HL-60 (cell line): ENCODE measurements around the gene COBLL1.

Source experiments
- DNase-seq, 2 experiments: peaks; one replicate each; pipeline ENCODE4 v3.0.0-alpha.2; 2010 to 2020; ENCODE audit warnings: low read depth in 1 of 2, low spot score in 1 of 2
- H3K27ac ChIP-seq: fragments of 250-450 bp; sonication (Bioruptor Pico); replicated peaks from 2 replicates; pipeline ENCODE4 v1.5.1; 2020; ENCODE audit warnings: mild to moderate bottlenecking, moderate library complexity
- H3K27me3 ChIP-seq: fragments of 250-450 bp; sonication (Bioruptor Pico); 2 replicates; pipeline ENCODE4 v1.5.1; 2021; ENCODE audit warnings: mild to moderate bottlenecking, moderate library complexity; ENCODE audit not compliant: insufficient read depth, poor library complexity, severe bottlenecking
- H3K4me3 ChIP-seq: replicated peaks from 2 replicates; pipeline ENCODE4 v1.5.1; 2011; ENCODE audit warnings: mild to moderate bottlenecking, control low read depth, low read length; ENCODE audit not compliant: insufficient read depth
- CTCF ChIP-seq: IDR thresholded peaks from one replicate; pipeline ENCODE4 v1.5.1; 2011; ENCODE audit warnings: low read length, control low read depth, inconsistent platforms; ENCODE audit not compliant: insufficient read depth
- GABPA ChIP-seq: IDR thresholded peaks from 2 replicates; pipeline ENCODE4 v1.6.1; 2012; ENCODE audit warnings: low read depth
- POLR2AphosphoS5 ChIP-seq: IDR thresholded peaks from 2 replicates; pipeline ENCODE4 v1.6.1; 2012; ENCODE audit warnings: low read depth
- REST ChIP-seq: IDR thresholded peaks from 2 replicates; pipeline ENCODE4 v1.6.1; 2012; ENCODE audit warnings: low read depth; ENCODE audit not compliant: insufficient replicate concordance
- SPI1 ChIP-seq: IDR thresholded peaks from 2 replicates; pipeline ENCODE4 v1.6.1; 2012; ENCODE audit warnings: low read depth, mild to moderate bottlenecking, borderline replicate concordance

COBLL1 gene

GRCh38 chr2:164780611-164781178 lies 60.9 kb downstream of the COBLL1 start:
- H3K4me3 ChIP-seq = no peak overlapping the region
- DNase-seq = no peak
- no peaks in the 10 kb centered on the region for H3K27me3 ChIP-seq
- no peak overlapping the region for H3K27ac ChIP-seq
- TF ChIP-seq REST (no peak), CTCF (no peak), SPI1 (no peak), GABPA (no peak), POLR2AphosphoS5 (no peak)

- no peak for DNase-seq
- H3K4me3 ChIP-seq = no peak overlapping the region
- TF ChIP-seq CTCF (no peak), GABPA (no peak), REST (no peak), SPI1 (no peak), POLR2AphosphoS5 (no peak)
- no peaks in the 10 kb centered on the region for H3K27me3 ChIP-seq
- H3K27ac ChIP-seq = no peak overlapping the region
These were observed 62.1 kb downstream of the COBLL1 start for GRCh38 chr2:164779383-164780057.

- DNase-seq = no peak
- TF ChIP-seq GABPA (no peak), POLR2AphosphoS5 (no peak), CTCF (no peak), SPI1 (no peak), REST (no peak)
- no peaks in the 10 kb centered on the region for H3K27me3 ChIP-seq
- H3K4me3 ChIP-seq = no peak overlapping the region
- no peak overlapping the region for H3K27ac ChIP-seq
These were observed 62.9 kb downstream of the COBLL1 start for GRCh38 chr2:164778723-164779122.
